GM23248 (cell line): ENCODE measurements around the gene LIME1.

ENCODE experiments used
- EZH2 ChIP-seq: fragments of 200-600 bp; sonication (generic); IDR thresholded peaks from 2 replicates; pipeline ENCODE4 v1.6.1; 2018; ENCODE audit warnings: antibody characterized with exemption, mild to moderate bottlenecking; ENCODE audit not compliant: insufficient read depth, poor library complexity, severe bottlenecking
- EZH2phosphoT487 ChIP-seq: fragments of 200-600 bp; sonication (generic); IDR thresholded peaks from 2 replicates; pipeline ENCODE4 v1.6.1; 2018; ENCODE audit warnings: antibody characterized with exemption, moderate library complexity, mild to moderate bottlenecking, low read depth; ENCODE audit not compliant: insufficient read depth

DNA sequence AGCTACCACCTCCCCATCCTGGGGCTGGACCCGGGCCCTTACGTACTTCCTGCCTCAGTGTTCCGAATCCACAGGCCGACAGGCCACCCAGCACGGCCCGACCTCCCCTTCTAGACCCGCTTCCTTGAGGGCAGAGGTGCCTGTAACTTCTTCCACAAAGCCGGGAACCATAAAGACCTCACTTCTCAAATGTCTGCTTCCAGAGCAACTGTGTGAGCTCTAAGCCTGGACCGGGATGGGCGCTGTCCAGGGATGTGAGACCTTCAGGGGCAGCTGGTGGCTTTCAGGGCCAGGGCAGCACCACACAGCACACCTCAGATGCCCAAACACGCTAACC, 12.4 kb downstream of the LIME1 start:
- TF ChIP-seq EZH2 (no peak), EZH2phosphoT487 (no peak)
